ENCODE measurements around the gene OSTM1. TPM values are rescaled to one million over a fixed set of nuclear protein-coding genes. Genes with fewer than 3 reads are reported as not detected.
A peak's percentile ranks its signal among the peaks of the same experiment; 100 is the strongest.

Gene OSTM1
- total RNA-seq, 1 experiment from 2014 or later: 19.7 TPM

DNA sequence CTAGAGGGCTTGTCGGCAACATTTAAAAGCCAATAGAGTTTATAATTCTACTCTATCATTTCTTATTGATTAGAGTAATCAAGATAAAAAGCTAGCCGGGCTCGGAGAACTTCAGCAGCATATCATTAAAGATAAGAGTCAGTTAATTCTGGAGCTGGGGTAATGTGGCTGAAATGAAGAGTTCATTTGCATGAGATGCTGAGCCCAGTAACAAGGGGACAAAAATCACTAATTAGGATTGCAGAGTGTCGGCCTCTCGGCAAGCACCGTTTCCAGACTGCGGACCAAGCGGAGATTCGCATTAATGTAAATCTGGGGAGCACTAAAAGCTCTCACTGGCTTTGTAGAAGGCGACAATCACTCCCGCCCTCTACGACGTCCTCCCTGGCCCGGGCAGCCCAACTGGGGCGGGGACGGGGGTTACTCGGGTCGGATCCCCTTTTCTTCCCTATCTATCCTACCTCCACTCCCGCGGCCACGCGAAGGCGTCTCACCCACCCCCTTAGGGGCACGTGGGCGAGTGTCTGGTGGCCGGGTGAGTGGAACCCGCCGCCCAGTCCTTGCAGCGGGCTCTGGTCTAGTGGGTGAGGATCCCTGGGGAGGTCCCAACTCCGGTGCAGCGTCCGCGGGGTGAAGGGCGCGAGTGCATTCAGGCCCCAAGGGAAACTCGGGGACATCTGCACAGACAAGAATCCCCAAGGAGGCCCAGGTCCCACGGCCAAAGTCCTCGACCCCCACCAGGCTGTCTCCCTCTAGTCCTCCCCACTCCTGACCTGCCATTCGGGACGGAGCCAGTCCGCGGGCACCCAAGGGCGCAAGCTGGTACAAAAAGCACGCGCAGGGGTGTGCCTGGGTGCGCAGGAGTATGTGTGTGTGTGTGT is 42.2 kb upstream of the OSTM1 start:
- Histone ChIP-seq H3K4me1 (ENCODE audit: insufficient read depth, low read length, poor library complexity, severe bottlenecking) (peaks cover 29% of the 10 kb centered on the region), H3K4me3 (ENCODE audit: low read depth, low read length, poor library complexity, severe bottlenecking) (peak overlapping the region; percentile 47), H3K9me3 (ENCODE audit: low read depth, low read length, poor library complexity, severe bottlenecking) (no peaks in the 10 kb centered on the region), H3K27ac (ENCODE audit: low read depth, low read length, poor library complexity, severe bottlenecking) (no peak overlapping the region), H3K27me3 (replicated peaks; ENCODE audit: insufficient read depth, low read depth, low read length, poor library complexity) (peaks cover 89% of the 10 kb centered on the region), H3K36me3 (ENCODE audit: insufficient read depth, low read length, poor library complexity, severe bottlenecking) (no peaks in the 10 kb centered on the region)
- no peak for DNase-seq (ENCODE audit: low spot score)
- ChIA-PET CTCF (no interaction called here), POLR2A (ENCODE audit: low non-redundant PET) (no interaction called here)
- no TSS peak for BruUV-seq (replicated peaks)
- intact Hi-C loops (cut with micrococcal nuclease; ENCODE audit: unreplicated experiment): loop anchor here (5.0 to 10.0 kb wide), 2 partner anchors 146 to 958 kb away; partner anchors contain the start of gene SNX3
- TF ChIP-seq EZH2 (IDR thresholded peaks at IDR 0.05; ENCODE audit: borderline replicate concordance, low read depth, low read length, poor library complexity, severe bottlenecking): peak; percentile 71
- TF ChIP-seq, protein P1, sequence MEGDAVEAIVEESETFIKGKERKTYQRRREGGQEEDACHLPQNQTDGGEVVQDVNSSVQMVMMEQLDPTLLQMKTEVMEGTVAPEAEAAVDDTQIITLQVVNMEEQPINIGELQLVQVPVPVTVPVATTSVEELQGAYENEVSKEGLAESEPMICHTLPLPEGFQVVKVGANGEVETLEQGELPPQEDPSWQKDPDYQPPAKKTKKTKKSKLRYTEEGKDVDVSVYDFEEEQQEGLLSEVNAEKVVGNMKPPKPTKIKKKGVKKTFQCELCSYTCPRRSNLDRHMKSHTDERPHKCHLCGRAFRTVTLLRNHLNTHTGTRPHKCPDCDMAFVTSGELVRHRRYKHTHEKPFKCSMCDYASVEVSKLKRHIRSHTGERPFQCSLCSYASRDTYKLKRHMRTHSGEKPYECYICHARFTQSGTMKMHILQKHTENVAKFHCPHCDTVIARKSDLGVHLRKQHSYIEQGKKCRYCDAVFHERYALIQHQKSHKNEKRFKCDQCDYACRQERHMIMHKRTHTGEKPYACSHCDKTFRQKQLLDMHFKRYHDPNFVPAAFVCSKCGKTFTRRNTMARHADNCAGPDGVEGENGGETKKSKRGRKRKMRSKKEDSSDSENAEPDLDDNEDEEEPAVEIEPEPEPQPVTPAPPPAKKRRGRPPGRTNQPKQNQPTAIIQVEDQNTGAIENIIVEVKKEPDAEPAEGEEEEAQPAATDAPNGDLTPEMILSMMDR (conservative IDR thresholded peaks at IDR 0.05; ENCODE audit: low read depth, low read length): no peak

DNA sequence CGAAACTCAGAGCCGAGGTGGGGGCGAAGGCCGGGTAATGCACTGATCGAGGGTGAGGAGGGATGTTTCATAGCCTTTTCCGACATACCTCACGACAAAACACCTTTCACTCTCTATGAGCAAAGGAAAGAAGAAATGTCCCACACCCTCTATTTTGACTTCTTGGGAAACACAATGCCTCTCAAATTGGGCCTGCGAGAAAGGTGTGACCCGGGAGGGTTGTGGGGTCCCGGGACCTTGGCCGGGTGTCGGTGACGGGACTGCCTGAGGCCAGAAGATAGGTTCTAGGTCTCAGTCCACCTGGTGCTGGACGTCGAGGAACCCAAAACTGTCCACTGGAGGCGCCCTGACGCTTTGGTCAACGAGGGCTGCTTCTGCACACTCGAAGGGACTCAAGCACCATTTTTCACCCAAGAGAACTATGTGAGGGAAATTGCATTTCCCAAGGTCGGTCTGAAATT is 41.1 kb upstream of the OSTM1 start:
- Histone ChIP-seq H3K27ac (ENCODE audit: low read depth, low read length, poor library complexity, severe bottlenecking) (no peak overlapping the region), H3K9me3 (ENCODE audit: low read depth, low read length, poor library complexity, severe bottlenecking) (no peaks in the 10 kb centered on the region), H3K4me3 (ENCODE audit: low read depth, low read length, poor library complexity, severe bottlenecking) (peak overlapping the region; percentile 37), H3K27me3 (replicated peaks; ENCODE audit: insufficient read depth, low read depth, low read length, poor library complexity) (peaks cover 92% of the 10 kb centered on the region), H3K4me1 (ENCODE audit: insufficient read depth, low read length, poor library complexity, severe bottlenecking) (peaks cover 29% of the 10 kb centered on the region), H3K36me3 (ENCODE audit: insufficient read depth, low read length, poor library complexity, severe bottlenecking) (no peaks in the 10 kb centered on the region)
- peak; percentile 39 for DNase-seq (ENCODE audit: low spot score)
- ChIA-PET CTCF (no interaction called here), POLR2A (ENCODE audit: low non-redundant PET) (no interaction called here)
- BruUV-seq (replicated peaks): no TSS peak
- intact Hi-C loops (cut with micrococcal nuclease; ENCODE audit: unreplicated experiment): loop anchor here (5.0 to 10.0 kb wide), 2 partner anchors 147 to 959 kb away; partner anchors contain the start of gene SNX3
- TF ChIP-seq EZH2 (IDR thresholded peaks at IDR 0.05; ENCODE audit: borderline replicate concordance, low read depth, low read length, poor library complexity, severe bottlenecking): no peak
- TF ChIP-seq, protein P1 (conservative IDR thresholded peaks at IDR 0.05; ENCODE audit: low read depth, low read length): peak; percentile 59

DNA sequence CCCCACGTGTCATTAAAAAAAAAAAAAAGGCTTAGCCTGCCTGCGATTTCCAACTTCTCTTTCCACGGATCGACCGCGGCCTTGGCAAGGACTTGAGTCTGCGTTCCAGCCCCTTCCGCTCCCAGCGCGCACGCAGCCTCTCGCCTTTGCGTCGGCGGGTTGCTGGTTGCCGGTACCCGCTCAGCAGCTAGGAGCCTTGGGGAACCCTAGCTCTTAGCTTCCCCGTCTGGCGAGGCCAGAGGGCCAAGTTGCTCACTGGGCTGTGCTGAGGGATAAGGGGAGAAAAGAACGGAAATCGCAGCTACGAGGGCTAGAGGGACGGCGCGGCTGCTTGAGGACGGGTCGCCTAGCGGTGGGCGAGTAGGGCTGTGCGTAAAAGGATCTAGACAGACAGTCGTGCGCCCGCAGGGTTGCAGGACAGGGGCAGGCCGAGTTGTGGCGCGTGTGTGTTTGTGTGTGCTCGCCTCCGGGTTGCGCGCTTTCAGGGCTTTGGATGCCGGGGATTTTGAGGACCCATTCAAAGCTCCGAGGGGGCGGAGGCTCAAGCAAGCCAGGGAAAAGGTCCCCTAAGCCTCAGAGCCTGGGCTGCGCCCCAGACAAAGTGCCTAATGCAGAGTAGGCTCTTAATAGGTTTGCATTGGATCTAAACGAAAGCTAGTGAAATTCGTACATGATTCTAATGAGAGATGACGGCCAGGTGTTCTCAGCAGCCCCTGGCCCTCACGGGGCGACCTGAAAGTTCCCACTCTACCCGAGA is 40.5 kb upstream of the OSTM1 start:
- intact Hi-C loops (cut with micrococcal nuclease; ENCODE audit: unreplicated experiment): loop anchor here (1.0 to 10.0 kb wide), 4 partner anchors 40 to 960 kb away; partner anchors contain the start of gene SNX3
- Histone ChIP-seq H3K9me3 (ENCODE audit: low read depth, low read length, poor library complexity, severe bottlenecking) (no peaks in the 10 kb centered on the region), H3K27ac (ENCODE audit: low read depth, low read length, poor library complexity, severe bottlenecking) (no peak overlapping the region), H3K27me3 (replicated peaks; ENCODE audit: insufficient read depth, low read depth, low read length, poor library complexity) (peaks cover 92% of the 10 kb centered on the region), H3K36me3 (ENCODE audit: insufficient read depth, low read length, poor library complexity, severe bottlenecking) (no peaks in the 10 kb centered on the region), H3K4me3 (ENCODE audit: low read depth, low read length, poor library complexity, severe bottlenecking) (peak overlapping the region; percentile 37), H3K4me1 (ENCODE audit: insufficient read depth, low read length, poor library complexity, severe bottlenecking) (peaks cover 29% of the 10 kb centered on the region)
- ChIA-PET POLR2A (ENCODE audit: low non-redundant PET) (no interaction called here), CTCF (interaction anchor here (0.6 to 0.7 kb wide), 3 partner anchors 38 to 152 kb away, joined by 3 to 5 read pairs (median 4); partner anchors contain the start of gene NR2E1)
- no TSS peak for BruUV-seq (replicated peaks)
- TF ChIP-seq EZH2 (IDR thresholded peaks at IDR 0.05; ENCODE audit: borderline replicate concordance, low read depth, low read length, poor library complexity, severe bottlenecking): no peak
- TF ChIP-seq, protein P1 (conservative IDR thresholded peaks at IDR 0.05; ENCODE audit: low read depth, low read length): peak; percentile 31; the same call in 1 of the 2 replicates
- DNase-seq (ENCODE audit: low spot score): peak; percentile 77

Measured in A673 (cell line).